Smooth muscle cell of the brain vasculature (primary cell): ENCODE results near the gene PRKCZ.

ENCODE experiments used
- DNase-seq: peaks from one replicate; pipeline ENCODE4 v3.0.0-alpha.2; 2012; ENCODE audit warnings: low read depth, low spot score

The PRKCZ gene

DNA sequence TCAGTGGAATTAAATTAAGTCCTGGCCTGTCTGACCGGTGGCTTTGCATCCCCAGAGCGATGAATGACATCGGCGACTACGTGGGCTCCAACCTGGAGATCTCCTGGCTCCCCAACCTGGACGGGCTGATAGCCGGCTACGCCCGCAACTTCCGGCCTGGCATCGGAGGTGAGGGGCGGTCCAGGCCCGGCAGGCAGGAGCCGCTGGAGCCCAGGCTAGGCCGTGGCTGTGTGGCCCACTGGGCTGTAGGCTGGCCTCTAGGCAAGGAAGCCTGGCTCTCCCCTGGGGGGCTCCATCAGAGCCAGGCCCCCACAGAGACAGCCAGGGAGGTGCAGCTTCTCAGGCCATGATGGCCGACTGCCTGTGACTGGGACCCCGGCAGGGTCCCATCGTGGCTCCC is 25.3 kb upstream of the PRKCZ start:
- no peak for DNase-seq

DNA sequence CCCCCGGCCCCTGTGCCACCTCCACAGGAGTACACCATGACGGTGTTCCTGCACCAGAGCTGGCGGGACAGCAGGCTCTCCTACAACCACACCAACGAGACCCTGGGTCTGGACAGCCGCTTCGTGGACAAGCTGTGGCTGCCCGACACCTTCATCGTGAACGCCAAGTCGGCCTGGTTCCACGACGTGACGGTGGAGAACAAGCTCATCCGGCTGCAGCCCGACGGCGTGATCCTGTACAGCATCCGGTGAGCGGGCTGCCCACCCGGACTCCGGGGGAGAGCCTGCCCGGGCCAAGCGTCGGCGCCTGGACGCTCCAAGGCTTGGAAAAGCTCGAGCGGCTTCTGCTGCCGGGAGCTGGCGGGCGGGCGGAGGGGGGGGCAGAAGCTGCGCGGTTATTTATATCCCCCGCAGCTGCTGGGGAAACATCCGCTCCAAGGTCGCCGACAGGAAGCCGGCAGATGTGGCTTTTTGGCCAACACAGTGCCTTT is 24.7 kb upstream of the PRKCZ start:
- DNase-seq, result no peak

DNA sequence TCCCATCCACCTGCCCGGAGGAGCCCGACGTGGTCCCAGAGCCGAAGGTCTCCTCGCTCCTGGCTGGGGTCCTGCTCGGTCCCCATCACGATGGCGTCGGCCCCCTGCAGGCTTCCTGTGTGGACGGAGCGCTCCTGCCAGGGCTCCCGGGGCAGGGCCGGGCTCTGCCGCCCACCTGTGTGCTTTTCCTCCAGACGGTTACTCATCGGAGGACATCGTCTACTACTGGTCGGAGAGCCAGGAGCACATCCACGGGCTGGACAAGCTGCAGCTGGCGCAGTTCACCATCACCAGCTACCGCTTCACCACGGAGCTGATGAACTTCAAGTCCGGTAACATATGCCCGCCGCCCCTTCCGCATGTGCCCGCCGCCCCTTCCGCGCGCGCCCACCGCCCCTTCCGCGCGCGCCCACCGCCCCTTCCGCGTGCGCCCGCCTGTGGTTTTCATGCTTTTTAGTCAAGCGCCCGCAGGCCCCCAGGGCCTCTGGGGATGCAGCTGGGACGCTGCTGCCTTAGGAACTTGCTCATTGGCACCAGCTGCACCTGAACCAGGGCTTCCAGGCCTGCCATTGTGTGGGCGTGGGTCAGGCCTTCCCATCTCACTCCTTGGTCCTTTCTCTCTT is 22.1 kb upstream of the PRKCZ start:
- DNase-seq, result no peak

DNA sequence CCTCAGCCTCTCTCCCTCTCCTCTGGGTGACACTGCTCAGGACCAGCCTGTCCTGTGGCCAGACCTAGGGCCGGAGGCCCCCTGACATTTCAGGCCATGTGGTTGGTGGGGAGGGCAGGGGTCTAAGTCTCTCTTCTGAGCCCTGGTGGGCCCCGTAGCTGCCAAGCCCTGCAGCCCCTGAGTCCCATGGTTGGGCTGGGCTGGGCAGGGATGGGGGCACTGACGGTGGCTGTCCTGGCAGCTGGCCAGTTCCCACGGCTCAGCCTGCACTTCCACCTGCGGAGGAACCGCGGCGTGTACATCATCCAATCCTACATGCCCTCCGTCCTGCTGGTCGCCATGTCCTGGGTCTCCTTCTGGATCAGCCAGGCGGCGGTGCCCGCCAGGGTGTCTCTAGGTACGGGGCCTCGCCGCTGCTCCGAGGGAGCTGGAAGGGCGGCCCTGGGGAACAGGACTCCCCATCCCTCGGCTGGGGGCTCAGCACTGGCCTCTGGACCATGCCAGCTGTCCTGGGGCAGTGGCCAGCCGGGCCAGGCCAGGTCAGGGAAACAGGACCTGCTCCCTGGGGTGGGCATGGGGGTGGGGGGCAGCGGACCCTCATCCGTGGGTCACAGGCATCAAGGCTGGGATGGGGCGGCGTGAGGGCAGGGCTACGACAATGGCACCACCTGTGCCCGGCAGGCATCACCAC is 21.2 kb upstream of the PRKCZ start:
- no peak for DNase-seq

DNA sequence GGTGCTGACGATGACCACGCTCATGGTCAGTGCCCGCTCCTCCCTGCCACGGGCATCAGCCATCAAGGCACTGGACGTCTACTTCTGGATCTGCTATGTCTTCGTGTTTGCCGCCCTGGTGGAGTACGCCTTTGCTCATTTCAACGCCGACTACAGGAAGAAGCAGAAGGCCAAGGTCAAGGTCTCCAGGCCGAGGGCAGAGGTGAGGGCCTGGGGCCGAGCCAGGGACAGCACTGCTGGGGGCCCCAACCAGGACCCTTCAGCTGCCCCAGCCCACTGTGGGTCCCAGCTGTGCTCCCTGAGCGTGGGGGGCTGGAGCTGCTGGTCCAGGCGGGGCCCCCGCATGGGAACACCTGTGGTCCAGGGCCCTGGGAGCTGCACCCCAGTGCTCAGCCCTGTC is 20.6 kb upstream of the PRKCZ start:
- DNase-seq, result no peak

DNA sequence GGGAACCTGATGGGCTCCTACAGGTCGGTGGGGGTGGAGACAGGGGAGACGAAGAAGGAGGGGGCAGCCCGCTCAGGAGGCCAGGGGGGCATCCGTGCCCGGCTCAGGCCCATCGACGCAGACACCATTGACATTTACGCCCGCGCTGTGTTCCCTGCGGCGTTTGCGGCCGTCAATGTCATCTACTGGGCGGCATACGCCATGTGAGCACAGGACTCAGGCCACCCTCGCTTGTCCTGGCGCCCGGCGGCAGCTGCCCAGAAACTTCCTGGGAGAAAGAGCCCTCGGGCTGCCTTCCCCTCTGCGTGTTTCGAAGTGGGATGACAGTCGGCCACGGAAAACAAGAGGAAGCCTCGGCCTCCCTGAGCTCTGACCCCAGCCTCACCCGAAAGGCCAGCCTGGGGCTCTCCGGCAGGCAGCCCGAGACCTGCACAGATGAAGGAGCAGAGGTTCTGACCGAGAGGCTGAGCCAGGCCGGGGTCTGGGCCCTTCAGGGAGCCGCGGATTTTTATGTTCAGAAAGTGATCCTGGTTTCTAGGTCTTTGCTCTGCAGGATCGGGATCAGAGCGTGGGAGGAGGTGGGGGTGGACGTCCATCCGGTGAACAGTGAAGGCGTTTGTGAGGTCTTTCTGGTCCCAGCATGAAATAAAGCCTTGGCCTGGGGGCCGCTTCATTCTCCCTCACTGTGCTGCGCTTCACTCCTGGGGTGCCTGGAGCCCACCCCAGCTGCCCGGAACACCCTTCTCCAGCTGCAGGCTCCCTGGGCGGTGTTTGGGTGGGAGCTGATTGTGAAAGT is 19.9 kb upstream of the PRKCZ start:
- DNase-seq, result no peak

DNA sequence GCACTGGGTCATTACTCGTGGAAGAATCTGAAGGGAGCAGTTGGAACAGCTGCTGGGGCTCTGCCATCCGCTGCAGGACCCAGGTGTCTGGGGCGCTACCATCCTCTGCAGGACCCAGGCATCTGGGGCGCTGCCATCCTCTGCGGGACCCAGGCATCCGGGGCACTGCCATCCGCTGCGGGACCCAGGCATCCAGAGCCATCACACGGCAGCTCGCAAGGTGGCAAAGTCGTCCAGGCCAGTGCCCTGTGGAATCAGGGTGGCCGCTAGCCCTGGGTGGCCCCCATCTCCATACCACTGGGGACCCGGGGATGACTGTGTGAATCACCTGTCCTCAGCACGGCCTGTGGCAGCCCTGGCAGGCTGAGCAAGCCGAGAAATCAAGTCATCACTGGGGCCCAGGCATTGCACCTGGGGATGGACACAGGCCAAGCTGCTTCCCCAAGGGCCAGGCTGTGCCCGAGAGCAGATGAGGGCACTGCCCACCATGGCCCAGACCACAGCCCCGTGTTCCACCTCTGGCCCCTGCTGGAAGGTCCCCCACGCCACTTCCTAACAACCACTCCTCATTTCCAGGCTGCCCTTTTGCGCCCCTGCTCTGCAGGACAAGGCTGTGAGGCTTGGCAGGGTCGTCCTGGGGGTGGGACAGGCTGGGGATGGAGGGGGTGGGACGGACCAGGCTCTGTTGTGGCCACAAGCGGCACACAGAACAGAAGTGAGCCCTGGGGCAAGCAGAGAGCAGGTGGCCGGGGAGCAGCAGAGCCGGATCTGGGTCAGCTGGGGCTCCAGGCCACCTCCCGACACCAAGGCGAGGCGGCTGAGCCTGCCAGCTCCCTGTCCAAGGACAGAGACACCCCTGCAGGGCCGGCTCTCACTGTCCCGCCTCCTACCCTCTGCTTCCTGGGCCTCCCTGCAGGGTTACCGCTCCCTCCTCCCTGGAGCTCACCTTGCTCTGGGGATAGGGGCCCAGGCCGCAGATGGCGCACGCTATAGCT is 18.4 kb upstream of the PRKCZ start:
- no peak for DNase-seq

DNA sequence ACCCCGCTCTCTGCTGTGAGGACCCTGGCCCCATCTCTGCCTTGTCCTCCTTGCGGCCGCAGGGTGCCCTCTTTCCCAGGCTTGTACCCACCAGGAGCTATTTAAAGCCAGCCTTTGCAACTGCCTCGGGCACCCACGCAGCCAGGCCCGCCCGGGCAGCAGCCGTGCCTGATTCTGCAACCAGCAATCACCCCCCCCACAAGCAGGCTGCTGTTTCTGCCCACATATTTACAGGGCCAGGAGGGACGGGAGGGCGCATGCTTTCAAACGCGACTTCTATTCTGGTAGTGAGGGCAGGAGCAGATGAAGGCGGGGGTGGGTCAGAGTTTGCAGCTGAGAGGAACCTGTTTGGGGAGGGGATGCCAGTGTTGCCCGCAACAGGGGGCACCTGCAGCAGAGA is 17.5 kb upstream of the PRKCZ start:
- DNase-seq, result no peak

DNA sequence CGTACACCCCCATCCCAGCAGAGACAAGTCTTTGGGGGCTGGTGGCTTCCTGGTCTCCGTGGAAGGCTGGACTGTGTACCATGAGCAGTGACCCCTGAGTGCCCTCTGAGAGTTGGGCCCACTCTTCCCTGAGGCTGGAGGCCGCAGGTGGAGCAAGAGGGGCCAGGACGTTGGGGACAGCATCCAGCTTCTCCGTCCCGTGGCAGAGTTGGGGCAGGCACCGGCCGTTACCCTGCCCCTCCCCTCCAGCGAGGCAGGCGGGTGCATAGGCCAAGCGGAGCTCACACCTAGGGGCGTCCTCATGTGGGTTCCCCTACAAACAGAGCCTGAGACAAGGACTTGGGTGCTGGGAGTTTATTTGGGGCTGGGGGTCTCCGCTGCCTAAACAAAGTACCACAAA is 17.0 kb upstream of the PRKCZ start:
- DNase-seq, result no peak

DNA sequence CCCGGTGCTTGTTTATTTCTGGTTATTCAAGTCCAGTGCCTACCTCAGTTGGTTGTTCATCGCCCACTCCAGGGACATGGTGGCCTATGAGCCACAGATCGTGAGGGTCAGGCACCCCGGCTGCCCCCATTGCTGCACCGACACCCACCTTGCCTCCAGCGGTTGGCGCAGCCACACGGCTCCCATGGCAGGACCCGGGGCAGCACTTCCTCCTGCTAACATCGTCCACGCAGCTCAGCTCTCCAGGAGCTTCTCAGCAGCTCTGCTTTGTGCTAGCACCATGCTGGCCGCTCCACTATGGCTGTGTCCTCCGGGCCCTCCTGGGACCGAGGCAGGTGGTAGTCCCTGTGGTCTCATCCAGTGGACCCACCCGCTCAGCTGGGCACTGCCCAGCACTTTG is 13.9 kb upstream of the PRKCZ start:
- DNase-seq, result no peak

DNA sequence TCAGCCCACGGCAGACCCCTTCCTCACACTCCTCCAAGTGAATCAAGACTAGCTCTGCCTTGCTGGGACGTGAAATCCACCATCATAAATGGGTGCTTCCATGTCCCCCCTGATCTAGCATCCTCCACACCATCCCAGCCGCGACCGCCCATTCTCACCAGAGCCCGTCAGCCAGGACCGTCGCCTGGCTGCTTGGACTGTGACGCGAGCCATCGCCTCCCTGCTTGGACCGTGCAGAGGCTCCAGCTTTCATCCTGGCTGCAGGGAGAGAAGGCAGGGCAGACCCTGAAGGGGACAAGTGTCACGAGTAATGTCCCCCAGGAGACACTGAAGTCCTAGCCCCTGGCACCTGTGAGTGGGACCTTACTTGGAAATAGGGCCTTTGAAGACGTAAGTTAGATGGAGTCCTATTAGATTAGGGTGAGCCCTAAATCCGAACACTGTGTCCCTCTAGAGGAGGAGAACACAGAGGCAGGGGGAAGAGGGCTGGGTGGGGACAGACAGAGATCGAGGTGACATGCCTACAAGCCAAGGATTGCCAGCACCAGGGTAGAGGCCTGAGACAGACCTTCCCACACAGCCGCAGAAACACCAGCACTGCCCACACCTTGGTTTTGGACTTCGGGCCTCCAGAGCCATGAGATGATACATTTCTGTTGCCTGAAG is 12.8 kb upstream of the PRKCZ start:
- DNase-seq, result no peak

DNA sequence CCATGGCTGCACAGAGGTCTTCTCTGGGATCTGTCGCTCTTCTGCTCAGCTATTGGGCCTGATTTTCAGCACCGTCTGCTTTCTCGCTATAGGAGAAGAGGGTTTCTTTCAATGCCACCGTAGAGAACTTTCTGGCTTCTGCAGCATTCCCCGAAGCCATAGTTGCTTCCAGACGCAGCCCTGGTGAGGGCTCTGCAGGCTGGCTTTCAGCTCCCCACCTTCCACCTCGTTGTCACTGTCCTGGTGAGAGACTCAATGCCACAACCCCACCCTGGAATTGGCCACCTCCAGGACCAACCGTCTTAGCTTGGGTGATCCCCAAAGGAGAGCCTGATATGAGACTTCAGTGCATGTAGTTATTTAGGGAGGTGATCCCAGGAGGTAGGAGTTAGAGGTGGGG is 12.0 kb upstream of the PRKCZ start:
- DNase-seq, result no peak

DNA sequence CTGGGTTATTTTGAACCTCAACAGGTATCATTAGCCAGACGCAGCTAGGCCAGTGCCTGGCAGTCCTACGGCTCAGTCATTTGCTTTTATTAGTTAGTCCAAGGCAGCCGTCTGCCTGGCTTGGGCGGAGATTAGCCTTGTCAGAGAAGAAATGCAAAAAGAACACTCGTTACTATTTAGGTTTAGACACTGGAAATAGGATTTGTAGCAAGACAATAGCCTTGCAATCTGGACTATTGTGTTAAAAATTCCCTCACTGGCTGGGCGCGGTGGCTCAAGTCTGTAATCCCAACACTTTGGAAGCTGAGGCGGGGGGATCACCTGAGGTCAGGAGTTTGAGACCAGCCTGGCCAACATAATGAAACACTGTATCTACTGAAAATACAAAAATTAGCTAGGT is 11.0 kb upstream of the PRKCZ start:
- no peak for DNase-seq

DNA sequence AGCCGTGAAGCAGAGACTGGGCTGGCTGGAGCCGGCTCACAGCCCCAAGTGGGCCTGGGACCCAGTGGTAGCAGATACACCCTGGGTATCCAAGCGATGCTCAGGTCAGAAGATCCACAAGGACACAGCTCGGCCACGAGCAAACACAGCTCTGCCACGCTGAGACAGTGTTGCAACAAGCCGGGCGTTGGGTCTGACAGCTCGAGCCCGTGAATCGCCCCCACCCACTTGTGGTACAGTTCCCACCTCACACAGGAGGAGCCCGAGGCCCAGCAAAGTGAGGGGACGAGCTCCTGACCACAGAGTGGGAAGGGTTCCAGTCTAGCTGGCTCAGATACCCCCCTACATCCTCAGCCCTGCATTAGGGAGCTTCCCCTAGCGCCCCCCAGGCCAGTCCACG is 8.9 kb upstream of the PRKCZ start:
- no peak for DNase-seq

DNA sequence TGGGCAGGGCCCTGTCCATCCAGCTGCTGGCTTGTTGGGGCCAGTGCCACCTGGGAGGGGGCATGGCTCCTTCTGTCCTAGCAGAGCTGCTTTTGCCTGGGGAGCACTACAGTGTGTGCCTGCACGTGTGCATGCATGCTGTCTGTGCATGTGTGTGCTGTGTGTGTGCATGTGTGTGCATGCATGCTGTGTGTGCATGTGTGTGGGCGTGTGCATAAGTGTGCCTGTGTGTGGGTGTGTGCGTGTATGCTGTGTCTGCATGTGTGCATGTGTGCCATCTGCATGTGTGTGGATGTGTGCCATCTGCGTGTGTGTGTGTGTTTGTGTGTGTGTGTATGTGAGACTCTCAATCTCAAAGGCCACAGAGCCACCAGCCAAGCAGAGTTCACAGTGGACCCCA is 8.3 kb upstream of the PRKCZ start:
- no peak for DNase-seq

DNA sequence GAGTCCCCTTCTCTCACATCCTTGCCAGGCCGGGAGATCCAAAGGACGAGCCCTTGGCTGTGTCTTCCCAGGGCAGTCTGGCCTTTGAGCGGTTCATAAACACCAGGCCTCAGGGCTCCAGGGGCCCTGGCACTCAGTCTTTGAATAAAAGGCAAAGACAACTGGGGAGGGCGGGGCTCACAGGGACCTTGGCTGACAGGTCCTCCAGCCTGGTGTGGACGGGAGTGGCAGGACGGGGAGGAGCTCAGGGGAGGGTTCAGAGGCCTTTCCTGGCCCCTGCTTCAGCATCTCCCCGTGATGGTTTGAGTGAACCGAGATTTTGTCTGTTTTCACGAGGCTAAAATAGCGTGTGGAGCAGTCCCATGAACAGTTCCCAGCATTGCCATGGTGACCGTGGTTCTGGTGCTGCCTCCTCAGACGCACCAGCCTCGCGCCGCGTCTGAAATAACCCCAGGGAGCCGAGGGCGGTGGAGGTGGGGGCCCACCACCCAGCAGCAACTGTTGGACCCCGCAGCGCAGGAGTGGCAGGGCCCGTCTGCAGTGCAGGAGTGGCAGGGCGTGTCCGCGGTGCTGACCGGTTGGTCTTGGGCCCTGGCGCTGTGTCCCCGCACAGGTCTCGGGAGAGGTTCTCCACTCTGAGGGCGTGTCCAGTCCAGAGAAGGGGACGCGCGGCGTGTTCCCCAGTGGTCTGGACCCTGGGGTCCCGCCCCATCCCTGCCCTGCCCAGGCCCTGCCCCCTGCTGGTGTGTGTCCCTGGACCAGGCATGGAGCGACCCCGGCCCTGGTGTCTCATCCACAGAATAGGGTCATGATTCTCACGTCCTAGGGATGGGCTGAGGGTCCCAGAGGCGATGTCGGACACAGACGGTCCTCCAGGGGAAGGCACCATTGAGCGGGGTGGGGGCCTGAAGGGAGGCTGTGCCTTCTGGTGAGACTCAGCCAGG is 7.1 kb upstream of the PRKCZ start:
- no peak for DNase-seq

DNA sequence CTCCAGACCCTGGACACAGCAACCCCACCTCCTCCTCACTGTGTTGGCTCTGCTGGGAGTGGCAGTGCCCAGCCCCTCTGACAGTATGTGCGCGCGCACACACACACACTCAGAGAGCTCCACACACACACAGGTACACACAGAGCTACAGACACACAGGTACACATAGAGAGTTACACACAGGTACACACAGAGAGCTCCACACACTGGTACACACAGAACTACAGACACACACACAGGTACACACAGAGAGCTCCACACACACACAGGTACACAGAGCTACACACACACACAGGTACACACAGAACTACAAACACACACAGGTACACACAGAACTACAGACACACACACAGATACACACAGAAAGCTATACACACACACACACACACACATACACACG is 6.3 kb upstream of the PRKCZ start:
- no peak for DNase-seq

DNA sequence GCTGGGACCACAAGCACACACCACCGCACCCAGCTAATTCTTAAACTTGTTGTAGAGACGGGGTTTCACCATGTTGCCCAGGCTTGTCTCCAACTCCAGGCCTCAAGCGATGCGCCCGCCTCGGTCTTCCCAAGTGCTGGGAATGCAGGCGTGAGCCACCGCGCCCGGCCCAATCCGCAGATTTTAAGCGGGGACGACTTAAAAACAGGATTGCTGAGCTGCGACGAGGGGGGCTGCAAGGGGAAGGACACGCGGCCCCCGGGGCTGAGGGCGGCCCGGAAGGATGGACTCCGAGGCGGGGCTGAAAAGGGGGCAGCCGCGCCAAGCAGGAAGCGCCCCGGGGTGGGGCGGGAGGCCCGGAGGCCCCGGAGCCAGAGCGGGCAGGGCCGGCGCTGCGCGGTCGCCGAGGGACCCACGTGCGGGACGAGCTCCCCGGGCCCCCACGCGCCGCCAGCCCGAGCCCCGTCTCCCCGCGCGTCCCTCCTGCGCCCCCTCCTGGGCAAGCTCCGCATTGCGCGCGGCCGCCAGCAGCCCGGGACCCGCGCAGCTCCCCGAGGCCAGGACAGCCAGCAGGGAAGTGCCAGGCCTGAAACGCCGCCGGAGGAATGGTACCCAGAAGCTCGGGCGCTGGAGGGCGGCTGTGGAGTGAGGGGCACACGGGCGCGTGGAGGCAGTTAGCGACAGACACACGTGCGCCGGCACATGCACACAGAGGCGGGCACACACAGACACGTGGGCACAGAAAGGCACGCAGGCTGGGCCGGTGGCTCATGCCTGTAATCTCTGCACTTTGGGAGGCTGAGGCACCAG is 5.5 kb upstream of the PRKCZ start:
- no peak for DNase-seq
